HepG2 (cell line): ENCODE measurements around the gene CD151. TPM values are rescaled to one million over a fixed set of nuclear protein-coding genes. Genes with fewer than 3 reads are reported as not detected.

Experiments
- ARNT2 ChIP-seq: sonication (generic); formaldehyde crosslinking; IDR thresholded peaks from 2 replicates; pipeline ENCODE4 v1.8.0; 2022; ENCODE audit warnings: mild to moderate bottlenecking, low read depth, missing genetic modification reagents, moderate library complexity
- CBX1 ChIP-seq: IDR thresholded peaks from one replicate; pipeline ENCODE4 v1.6.1; 2016; ENCODE audit warnings: antibody characterized with exemption, low read depth
- CTCF ChIP-seq: sonication (generic); formaldehyde crosslinking; IDR thresholded peaks from 2 replicates; pipeline ENCODE4 v1.5.0; 2020; ENCODE audit warnings: mild to moderate bottlenecking, missing genetic modification reagents, moderate library complexity
- DDIT3 ChIP-seq: sonication (generic); formaldehyde crosslinking; IDR thresholded peaks from 2 replicates; pipeline ENCODE4 v1.4.0; 2020; ENCODE audit warnings: mild to moderate bottlenecking, missing genetic modification reagents
- DNMT1 ChIP-seq: sonication (generic); formaldehyde crosslinking; IDR thresholded peaks from 2 replicates; pipeline ENCODE4 v1.5.1; 2020; ENCODE audit warnings: mild to moderate bottlenecking, missing genetic modification reagents
- IRF9 ChIP-seq: sonication (generic); formaldehyde crosslinking; IDR thresholded peaks from 2 replicates; pipeline ENCODE4 v1.8.0; 2022; ENCODE audit warnings: missing genetic modification reagents, mild to moderate bottlenecking, borderline replicate concordance
- PBX2 ChIP-seq: IDR thresholded peaks from 2 replicates; pipeline ENCODE4 v1.6.1; 2016; ENCODE audit warnings: control low read depth
- SAP130 ChIP-seq: IDR thresholded peaks from 2 replicates; pipeline ENCODE4 v1.6.1; 2016; ENCODE audit warnings: low read depth
- SP2 ChIP-seq: sonication (generic); formaldehyde crosslinking; IDR thresholded peaks from 2 replicates; pipeline ENCODE4 v1.5.1; 2020; ENCODE audit warnings: mild to moderate bottlenecking, missing genetic modification reagents
- ZNF317 ChIP-seq: sonication (generic); formaldehyde crosslinking; IDR thresholded peaks from 2 replicates; pipeline ENCODE4 v1.5.0; 2020; ENCODE audit warnings: mild to moderate bottlenecking, missing genetic modification reagents
- ZNF451 ChIP-seq: sonication (generic); formaldehyde crosslinking; IDR thresholded peaks from 2 replicates; pipeline ENCODE4 v1.5.0; 2020; ENCODE audit warnings: mild to moderate bottlenecking, missing genetic modification reagents
- ZNF597 ChIP-seq: sonication (generic); formaldehyde crosslinking; IDR thresholded peaks from 2 replicates; pipeline ENCODE4 v1.5.0; 2020; ENCODE audit warnings: missing genetic modification reagents
- ZNF776 ChIP-seq: sonication (generic); formaldehyde crosslinking; IDR thresholded peaks from 2 replicates; pipeline ENCODE4 v1.4.0; 2020; ENCODE audit warnings: mild to moderate bottlenecking, missing genetic modification reagents
- ZNF792 ChIP-seq: IDR thresholded peaks from 2 replicates; pipeline ENCODE4 v1.6.1; 2016
- ZSCAN21 ChIP-seq: sonication (generic); formaldehyde crosslinking; IDR thresholded peaks from 2 replicates; pipeline ENCODE4 v1.8.0; 2022; ENCODE audit warnings: mild to moderate bottlenecking, missing genetic modification reagents, moderate library complexity, borderline replicate concordance
- polyA plus RNA-seq, 8 experiments: library from polyadenylated mRNA; depleted of rRNA in 3 of 8; stranded (reverse) in 7 of 8; unstranded in 1 of 8; fragments of >200 nt; fragmentation: Illumina TruSeq in 4 of 8; extraction: Trizol in 4 of 8; gene quantifications; 2 replicates each; pipeline versions ENCODE4 v1.2.1 to v1.2.3, GENCODE V29; 2011 to 2016; ENCODE audit warnings: low read depth in 4 of 8, missing spikeins in 1 of 8, mixed read lengths in 1 of 8; ENCODE audit not compliant: insufficient read depth in 1 of 8
- total RNA-seq, 5 experiments: library from RNA; depleted of rRNA; stranded (reverse); fragments of >200 nt; fragmentation: Illumina TruSeq; extraction: Trizol; gene quantifications; 2 replicates each; pipeline ENCODE4 v1.2.3, GENCODE V29; 2016; ENCODE audit warnings: low read depth in 1 of 5
- TF ChIP-seq, protein P1 (sequence below): sonication (generic); formaldehyde crosslinking; IDR thresholded peaks from 2 replicates; pipeline ENCODE4 v1.4.0; 2020; ENCODE audit warnings: missing genetic modification reagents
- TF ChIP-seq, protein P2 (sequence below): sonication (generic); formaldehyde crosslinking; IDR thresholded peaks from 2 replicates; pipeline ENCODE4 v1.5.1; 2020; ENCODE audit warnings: mild to moderate bottlenecking, missing genetic modification reagents, moderate library complexity

Gene CD151
- total and polyA plus RNA-seq, 2 of the 13 experiments (the other 11 are each of a cell fraction or from before 2014, with no cell fraction given): 125 to 197 TPM

GRCh38 chr11:798093-798713 is 34.5 kb upstream of the CD151 start, which contains the start of gene SLC25A22 (continued):
- TF ChIP-seq SP2 (CRISPR knock-in tag) (0 out of 2 replicates have a peak, but pooled peaks have one; percentile 9), ZSCAN21 (peak; percentile 41; the same call in 1 of the 2 replicates), IRF9 (0 out of 2 replicates have a peak, but pooled peaks have one; percentile 5), DDIT3 (no peak), ZNF792 (CRISPR knock-in tag) (no peak), ZNF776 (CRISPR knock-in tag) (peak; percentile 75; the same call in 1 of the 2 replicates), DNMT1 (CRISPR knock-in tag) (no peak), ZNF317 (CRISPR knock-in tag) (no peak), PBX2 (CRISPR knock-in tag) (no peak), CTCF (CRISPR knock-in tag) (peak; percentile 78), ZNF451 (CRISPR knock-in tag) (peak; percentile 74; the same call in 1 of the 2 replicates), SAP130 (CRISPR knock-in tag) (0 out of 2 replicates have a peak, but pooled peaks have one; percentile 39), ARNT2 (peak; percentile 84; the same call in 1 of the 2 replicates), CBX1 (no peak), ZNF597 (no peak)
- TF ChIP-seq, protein P1, sequence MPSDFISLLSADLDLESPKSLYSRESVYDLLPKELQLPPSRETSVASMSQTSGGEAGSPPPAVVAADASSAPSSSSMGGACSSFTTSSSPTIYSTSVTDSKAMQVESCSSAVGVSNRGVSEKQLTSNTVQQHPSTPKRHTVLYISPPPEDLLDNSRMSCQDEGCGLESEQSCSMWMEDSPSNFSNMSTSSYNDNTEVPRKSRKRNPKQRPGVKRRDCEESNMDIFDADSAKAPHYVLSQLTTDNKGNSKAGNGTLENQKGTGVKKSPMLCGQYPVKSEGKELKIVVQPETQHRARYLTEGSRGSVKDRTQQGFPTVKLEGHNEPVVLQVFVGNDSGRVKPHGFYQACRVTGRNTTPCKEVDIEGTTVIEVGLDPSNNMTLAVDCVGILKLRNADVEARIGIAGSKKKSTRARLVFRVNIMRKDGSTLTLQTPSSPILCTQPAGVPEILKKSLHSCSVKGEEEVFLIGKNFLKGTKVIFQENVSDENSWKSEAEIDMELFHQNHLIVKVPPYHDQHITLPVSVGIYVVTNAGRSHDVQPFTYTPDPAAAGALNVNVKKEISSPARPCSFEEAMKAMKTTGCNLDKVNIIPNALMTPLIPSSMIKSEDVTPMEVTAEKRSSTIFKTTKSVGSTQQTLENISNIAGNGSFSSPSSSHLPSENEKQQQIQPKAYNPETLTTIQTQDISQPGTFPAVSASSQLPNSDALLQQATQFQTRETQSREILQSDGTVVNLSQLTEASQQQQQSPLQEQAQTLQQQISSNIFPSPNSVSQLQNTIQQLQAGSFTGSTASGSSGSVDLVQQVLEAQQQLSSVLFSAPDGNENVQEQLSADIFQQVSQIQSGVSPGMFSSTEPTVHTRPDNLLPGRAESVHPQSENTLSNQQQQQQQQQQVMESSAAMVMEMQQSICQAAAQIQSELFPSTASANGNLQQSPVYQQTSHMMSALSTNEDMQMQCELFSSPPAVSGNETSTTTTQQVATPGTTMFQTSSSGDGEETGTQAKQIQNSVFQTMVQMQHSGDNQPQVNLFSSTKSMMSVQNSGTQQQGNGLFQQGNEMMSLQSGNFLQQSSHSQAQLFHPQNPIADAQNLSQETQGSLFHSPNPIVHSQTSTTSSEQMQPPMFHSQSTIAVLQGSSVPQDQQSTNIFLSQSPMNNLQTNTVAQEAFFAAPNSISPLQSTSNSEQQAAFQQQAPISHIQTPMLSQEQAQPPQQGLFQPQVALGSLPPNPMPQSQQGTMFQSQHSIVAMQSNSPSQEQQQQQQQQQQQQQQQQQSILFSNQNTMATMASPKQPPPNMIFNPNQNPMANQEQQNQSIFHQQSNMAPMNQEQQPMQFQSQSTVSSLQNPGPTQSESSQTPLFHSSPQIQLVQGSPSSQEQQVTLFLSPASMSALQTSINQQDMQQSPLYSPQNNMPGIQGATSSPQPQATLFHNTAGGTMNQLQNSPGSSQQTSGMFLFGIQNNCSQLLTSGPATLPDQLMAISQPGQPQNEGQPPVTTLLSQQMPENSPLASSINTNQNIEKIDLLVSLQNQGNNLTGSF: no peak; the same call in 1 of the 2 replicates
- TF ChIP-seq, protein P2, sequence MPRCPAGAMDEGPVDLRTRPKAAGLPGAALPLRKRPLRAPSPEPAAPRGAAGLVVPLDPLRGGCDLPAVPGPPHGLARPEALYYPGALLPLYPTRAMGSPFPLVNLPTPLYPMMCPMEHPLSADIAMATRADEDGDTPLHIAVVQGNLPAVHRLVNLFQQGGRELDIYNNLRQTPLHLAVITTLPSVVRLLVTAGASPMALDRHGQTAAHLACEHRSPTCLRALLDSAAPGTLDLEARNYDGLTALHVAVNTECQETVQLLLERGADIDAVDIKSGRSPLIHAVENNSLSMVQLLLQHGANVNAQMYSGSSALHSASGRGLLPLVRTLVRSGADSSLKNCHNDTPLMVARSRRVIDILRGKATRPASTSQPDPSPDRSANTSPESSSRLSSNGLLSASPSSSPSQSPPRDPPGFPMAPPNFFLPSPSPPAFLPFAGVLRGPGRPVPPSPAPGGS (CRISPR knock-in tag): no peak
